NCI-H1105 (cell line): ENCODE data around the gene CD248.
"Not testable (repeated sequence)": the region's sequence is repeated elsewhere in the genome, so short reads cannot be mapped to it uniquely, and the experiment has no call there.

Experiments used
- DNase-seq: peaks from one replicate; lab custom pipeline; 2025; lab: John Stamatoyannopoulos, UW

The CD248 gene

DNA sequence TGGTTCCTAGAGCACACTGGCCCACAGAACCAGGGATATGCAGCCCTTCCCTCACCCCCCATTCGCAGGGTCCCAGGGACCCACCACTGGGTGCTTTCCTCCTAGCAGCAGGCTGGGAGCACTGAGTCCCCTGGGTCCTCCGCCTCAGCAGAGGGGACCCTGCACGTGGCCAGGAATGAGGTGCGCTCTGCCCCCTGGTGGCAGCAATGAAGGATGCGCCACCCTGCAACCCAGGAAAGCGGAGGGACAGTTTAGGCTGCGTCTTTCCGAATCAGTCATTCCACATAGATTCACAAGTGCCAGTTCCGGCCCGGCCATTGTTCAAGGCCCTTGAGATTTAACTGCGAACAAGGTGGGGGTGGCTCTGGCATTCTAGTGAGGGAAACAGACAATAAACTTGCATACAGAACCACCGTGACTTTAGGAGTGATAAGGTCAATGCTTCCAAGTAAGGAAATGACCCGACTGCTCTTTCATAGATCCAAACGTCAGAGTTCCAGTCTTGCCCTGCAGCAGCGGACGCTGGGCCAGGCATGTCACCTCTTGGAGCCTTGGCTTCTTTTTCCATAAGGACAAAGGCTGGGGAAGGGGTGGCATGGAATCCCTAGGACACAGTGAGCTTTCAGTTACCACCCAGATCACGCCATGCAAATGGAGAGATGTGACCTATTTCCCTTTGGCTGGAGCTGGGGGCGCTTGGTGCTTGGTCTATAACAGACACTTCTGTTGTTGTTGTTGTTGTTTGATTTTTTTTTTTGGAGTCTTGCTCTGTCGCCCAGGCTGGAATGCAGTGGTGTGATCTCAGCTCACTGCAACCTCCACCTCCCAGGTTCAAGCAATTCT, 11.7 kb upstream of the CD248 start:
- peak; percentile 44 for DNase-seq

DNA sequence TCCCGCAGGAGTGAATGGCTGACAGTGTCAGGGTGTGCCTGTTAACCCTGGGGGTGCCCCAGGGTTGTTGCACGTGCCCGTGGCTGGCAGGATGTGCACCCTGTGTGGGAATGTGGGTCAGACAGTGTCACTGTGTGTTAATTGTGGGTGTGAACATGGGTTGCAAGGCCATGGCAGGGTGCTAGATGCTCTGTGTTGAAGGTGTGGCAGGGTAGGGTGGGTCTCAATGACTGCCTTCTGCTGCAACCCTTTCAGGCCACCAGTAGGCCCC, 11.1 kb upstream of the CD248 start:
- no peak for DNase-seq

DNA sequence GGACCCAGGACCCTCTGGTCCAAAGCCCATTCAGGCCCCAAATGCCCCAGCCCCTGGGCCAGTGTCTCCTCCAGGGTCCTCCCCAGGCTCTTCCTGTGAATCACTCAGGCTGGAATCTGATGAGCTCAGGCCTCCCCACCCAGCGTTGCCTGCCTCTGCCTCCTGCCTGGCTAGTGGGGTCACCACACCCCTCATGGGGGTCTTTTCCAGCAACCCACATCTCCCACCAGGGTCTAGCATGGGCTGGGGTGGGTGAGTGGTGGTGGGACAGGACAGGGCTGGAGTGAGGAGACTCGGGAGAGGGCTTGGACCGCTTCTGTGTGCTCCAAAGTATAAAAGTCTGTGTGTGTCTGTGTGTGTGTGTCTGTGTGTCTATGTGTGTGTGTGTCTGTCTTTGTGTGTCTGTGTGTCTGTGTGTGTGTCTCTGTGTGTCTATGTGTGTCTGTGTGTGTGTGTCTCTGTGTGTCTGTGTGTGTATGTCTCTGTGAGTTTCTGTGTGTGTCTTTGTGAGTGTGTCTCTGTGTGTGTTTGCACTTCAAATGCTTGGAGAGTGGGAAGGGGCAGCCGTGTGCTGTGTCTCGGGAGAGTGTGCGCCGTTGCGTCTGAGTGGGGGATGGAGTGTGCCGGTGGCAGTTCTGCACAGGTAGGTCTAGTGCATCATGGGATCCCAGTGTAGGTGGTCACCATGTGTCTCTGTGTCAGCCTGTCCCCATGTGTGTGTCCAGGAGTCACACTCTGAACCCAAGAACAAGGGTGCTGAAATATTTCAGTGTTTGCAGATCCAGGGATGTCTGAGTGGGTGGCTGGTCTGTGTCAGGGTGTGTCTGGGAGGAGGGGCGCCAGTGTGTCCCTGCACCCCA, 10.6 kb upstream of the CD248 start:
- no peak for DNase-seq

DNA sequence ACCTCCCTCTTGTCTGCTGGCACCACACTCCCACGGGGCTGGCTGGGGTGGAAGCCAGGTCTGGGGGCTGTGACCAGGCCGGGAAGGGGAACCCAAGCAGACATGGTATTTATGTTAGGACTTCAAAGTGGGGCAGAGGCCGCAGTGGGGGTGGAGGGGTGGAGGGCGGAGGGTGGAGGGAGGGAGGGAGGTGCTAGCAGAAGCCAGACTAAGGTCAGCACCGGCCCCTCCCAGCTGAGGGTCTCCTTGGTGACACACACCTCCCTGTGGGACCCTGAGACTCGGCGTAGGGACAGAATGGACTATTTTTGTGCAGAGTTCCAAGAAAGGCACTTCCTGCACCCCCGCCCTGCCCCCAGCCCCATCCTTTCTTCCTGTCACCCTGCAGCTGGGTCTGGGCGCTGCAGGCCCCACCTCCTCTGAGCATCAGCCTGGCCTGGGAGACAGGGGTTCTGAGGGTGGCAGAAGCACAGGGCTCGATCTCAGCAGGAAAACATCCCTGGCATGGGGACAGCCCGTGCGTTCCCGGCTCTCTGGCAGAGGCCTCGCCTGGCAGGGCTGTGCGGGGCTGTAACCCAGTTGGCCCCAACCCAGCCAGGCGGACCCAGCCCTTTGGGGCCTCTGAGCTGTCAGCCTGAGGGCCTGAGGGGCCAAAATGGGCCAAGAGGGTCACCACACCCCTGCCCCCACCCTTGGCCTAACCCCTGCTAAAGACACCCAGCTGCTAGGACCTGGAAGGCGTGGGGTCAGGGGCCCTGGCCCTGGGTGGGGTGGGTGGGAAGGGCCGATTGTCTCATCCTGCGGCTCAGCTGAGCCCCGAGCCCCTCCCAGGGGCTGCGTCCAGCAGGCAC, 9.6 kb upstream of the CD248 start:
- no peak for DNase-seq

DNA sequence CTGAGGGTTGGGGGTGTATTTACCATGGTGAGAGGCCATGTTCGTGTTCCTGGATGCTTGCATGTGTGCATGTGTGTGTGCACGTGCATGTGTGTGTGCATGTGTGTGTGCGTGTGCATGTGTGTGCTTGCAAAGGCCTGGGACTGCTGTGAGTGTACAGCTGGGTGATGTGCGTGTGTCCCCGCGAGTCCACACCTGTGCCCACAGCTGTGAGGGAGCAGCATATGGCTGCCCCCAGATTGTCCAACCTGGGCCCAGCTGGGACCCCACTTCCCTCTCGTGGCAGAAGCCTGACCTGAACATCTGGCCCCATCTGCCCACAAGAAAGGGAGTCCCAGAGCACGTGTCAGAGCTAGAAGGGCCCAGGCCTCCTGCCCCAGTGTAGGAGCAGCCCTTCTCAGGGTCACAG, 8.4 kb upstream of the CD248 start:
- DNase-seq, result no peak

DNA sequence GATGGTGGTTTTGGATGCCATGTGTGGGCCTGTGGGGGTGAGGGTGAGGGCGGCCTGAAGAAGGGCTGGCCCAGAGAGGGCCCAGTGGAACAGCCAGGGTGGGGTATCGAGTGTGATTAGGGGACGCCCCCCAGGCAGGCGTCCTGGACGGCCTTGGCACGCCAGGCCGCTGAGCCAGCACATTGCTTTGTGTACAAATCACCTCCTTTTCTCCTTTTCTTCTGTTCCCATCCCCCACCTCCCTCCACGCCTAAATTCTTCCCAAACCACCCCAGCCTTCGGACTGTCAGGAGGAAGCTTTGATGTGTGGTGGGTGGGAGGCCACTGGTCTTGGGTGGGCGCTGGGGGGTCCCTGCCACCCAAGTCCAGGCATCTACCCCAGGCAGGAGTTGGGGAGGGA, 7.8 kb upstream of the CD248 start:
- DNase-seq, result no peak

DNA sequence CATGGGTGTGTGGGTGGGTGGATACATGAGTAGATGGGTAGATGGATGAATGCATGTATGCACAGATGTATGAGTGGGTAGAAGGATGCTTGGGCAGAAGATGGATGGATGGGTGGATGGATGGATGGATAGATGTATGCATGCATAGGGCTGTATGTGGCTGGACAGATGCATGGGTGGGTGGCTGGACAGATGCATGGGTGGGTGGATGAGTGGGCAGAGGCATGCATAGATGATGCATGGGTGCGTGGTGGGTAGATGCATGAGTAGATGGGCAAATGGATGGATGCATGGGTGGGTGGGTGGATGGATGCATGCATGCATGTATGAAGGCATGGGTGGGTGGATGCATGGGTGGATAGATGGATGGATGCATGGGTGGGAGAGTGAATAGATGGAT, 6.8 kb upstream of the CD248 start:
- DNase-seq, result no peak

DNA sequence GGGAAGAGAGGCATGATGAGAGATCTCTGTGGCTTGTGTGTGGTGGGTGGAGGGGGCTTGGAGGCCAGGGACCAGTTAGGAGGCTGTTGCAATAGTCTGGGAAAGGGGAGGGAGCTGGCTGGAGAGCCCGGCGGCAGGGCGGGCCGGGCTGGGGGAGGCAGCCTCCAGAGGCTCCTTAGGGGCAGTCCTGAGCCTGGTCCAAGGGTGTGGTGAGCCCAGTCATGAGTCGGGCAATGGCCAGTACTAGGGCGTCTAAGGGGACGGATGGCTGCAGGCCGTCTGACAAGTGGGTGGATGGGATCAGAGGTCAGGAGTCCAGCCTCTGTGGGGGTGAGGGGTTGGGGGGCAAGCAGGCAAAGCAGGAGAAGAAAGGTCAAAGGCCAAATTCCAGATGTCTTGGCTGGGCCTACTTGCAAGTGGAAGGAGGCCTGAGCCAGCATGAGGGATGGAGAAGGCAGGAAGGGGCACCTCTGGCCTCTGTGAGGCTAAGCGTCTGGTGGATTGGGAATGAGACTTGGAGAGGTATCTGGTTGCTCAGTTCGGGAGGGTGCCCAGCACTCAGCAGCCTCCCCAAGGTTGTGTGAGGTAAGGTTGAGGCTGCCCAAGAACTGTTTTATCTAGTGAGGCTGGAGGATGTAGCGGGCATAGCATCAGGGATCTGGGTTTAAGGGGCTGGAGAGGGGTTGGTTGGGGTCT, 6.0 kb upstream of the CD248 start:
- no peak for DNase-seq

DNA sequence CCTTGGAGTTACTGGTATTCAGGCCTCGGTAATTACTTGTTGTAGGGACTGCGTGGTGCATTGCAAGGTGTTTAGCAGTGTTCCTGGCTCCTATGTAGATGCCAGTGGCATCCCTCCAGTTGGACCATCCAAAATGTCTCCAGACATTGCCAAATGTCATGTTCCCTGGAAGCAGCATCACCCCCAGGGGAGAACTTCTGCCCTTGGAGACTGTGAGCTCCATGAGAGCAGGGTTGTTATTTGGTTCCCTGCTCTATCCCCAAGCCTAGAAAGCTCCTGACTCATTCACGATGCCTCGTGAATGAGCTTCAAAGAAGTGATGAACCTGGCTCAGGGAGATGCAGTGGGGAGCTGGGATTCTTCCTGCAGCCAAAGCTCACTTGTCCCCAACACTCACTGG, 4.8 kb upstream of the CD248 start:
- no peak for DNase-seq

DNA sequence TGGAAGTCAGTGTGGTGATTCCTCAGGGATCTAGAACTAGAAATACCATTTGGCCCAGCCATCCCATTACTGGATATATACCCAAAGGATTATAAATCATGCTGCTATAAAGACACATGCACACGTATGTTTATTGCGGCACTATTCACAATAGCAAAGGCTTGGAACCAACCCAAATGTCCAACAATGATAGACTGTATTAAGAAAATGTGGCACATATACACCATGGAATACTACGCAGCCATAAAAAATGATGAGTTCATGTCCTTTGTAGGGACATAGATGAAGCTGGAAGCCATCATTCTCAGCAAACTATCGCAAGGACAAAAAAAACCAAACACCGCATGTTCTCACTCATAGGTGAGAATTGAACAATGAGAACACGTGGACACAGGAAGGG, 3.9 kb upstream of the CD248 start:
- not testable (repeated sequence) for DNase-seq

DNA sequence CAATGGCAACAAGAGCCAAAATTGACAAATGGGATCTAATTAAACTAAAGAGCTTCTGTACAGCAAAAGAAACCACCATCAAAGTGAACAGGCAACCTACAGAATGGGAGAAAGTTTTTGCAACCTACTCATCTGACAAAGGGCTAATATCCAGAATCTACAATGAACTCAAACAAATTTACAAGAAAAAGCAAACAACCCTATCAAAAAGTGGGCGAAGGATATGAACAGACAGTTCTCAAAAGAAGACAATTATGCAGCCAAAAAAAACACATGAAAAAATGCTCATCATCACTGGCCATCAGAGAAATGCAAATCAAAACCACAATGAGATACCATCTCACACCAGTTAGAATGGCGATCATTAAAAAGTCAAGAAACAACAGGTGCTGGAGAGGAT, 3.4 kb upstream of the CD248 start:
- not testable (repeated sequence) for DNase-seq

DNA sequence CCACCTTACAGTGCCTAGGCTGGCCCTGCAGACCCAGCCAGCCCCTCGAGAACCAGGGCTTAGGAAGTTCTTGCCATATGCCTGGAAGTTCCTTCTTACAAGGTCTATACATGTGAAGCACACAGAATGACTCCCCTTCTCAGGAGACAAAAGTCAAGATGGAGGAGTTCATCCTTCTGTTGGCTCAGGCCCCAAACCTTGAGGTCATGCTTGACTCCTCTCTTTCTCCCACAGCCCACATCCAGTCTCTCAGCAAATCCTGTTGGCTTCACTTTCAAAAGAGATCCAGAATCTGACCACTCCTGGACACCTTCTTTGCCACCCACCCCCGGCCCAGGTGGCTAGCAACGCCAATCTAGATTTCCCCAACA, 1.7 kb upstream of the CD248 start:
- DNase-seq, result no peak

DNA sequence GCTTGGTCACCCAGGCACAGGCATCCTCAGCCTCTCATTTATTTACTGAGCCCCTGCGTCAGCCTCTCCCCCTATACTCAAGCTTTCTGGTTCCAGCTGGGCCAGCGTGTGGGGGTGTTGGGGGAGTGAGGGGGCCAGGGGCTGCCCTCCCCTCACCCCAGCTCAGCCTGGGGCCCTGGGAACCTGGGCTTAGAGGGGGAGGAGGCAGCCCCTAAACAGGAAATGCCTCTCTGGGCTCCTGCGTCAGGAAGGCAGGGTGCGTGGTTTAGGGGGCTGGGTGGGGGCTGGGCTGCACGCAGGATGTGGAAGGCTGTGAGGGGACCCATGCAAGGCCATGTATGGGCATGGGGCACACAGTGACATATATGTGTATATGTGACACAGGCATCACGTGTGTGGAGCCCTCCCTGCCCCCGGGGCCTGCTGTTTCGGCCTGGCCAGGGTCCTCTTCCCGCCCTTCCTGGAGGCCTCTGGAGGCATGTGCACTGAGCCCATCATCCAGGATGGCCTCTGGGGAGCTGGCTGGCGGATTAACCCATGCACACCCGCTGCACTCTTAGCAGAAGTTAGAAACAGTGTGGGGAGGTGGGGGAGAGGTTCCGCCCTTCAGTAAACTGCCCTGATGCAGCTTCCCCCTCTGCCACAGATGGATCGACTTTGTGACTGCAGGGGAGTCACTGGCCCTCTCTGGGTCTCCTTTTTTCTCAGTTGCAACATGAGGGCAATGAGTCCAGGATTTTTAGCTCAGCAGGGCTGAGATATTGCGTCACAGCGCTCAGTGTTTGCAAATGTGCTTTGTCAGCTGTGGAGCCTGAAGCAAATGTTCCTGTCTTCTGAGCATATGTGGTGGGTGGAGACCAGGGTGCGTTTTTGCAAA, 1.1 kb upstream of the CD248 start:
- DNase-seq, result no peak

DNA sequence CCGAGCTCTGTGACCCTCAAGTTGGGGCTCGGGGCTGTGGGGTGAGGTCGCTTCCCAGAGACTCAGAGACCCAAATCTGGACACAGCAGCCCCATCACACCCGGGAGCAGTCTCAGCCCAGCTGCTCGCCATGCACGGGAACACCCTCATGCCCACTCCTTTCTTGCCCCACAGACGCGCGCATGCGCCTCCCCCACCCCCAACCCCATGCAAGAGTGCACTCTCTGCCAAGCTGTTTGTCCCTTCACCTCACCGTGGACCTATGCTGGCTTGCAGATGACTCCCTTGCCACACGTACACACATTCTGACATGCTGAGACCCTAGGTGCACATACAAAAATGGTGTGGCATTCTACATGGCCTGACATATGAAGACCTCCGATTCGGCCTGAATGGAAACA, 478 bp upstream of the CD248 start:
- DNase-seq, result no peak

DNA sequence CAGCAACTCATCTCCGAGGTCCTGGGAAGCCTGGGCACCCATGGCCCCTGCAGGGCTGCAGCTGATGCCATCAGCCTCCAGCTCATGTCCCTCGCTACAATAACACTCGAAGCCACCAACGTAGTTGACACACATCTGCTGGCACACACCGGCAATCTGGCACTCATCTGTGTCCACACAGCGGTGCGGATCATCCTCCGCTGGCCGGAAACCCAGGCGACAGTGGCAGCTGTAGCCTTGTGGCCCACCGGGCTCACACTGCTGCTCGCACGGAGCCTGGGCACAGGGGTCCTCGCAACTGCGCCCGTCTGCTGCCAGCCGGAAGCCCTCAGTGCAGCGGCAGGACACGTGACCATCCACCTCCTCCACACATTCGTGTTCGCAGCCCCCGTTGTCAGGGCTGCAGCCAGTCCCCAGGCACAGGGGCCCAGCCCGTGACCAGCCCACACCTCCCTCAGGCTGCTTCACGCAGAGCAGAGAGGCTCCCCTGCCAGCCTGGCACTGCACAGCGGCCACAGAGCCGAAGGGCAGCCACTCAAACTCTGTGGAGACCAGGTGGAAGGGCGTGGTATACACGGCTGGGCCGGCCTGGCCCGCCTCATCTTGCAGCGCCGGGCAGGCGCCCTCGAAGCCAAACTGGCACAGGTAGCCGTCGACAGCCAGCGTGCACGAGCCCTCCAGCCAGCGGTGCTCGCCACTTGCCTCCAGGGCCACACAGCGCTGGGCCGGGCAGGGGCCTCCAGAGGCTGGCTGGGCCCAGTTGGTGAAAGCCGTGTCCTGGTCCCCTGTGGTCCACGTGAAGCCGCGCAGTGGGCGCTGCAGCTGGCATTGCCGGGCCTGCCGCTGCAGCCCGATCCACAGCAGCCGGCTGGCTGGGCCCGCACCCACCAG, 678 bp downstream of the CD248 start:
- no peak for DNase-seq

DNA sequence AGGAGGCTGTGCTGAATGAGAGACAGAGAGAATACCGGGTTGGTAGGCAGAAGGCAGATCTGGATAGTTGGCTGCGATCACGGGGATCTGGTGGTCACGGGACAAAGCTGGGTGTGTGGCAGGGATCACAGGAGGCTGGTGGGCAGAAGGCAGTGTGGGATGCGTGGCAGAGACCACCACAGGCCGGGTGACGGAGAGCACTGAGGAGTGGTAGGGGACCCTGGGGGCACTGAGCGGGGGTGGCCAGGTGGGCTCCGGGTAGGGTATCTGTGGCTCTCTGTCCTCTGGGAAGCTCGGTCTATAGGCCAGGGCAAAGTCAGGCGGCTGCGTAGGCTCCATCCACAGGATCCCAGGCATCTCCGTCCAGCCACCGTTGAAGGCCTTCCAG, 1.4 kb downstream of the CD248 start:
- no peak for DNase-seq

DNA sequence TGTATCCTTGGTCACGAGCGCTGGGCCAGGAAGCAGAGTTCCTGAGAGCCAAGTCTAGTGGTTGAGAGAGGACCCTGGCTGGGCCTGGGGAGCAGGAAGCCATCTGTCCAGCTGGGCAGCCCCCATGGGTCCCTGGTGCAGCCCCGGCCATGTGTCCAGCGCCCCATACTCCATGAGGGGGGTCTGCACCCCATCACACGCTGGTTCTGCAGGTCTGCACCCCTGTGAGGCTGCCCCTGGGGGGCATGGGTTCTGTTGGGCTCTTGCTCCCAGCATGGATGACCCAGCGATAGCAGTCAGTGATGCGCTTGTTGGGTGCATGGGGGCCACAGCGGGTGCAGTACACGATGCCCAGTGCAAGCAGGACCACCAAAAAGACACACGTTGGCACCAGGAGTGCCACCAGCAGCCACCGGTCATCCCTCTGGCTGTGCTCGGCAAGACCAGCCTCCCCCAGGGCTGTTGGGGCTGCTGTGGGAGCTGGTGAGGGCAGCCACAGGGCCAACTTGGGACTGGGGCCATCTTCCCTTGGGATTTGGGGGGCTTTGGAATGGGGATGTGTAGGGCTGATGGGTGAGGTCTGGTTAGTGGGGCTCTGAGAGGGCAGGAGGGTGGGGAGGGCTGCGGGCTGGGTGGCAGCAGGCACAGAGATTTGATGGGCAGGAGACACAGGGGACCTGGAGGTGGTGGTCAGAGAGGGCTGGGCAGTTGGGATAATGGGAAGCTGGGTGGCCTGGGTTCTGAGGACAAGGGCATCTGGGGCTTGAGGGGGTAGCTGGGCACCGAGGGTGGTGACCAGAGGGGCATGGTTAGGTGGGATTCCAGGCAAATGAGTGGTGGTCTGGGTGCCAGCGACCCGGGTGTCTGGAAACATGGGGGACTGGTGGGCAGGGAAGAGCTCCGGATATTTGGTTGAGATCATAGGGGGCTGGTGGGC, 2.0 kb downstream of the CD248 start:
- no peak for DNase-seq

DNA sequence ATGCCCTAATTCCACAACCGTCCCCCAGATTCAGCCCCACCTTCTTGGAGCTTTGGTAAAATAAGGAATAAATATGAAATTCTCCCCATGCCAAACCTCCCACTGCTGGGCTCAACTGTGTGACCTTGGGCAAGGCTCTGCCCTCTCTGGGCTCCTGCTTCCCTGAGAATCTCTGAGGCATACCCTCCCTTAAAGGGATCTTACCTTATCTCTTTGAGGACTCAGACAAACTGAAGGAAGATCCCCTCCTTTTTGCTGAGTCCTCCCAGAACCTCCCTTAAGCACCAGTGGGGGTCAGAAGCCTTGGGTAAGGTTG, 2.7 kb downstream of the CD248 start:
- DNase-seq, result no peak
